Transverse colon (tissue), 4 donors: Measurements from ENCODE around the gene MYO1B. TPM values are rescaled to one million over a fixed set of nuclear protein-coding genes. Genes with fewer than 3 reads are reported as not detected.

Source experiments
- DNase-seq: peaks from one replicate; pipeline ENCODE4 v3.0.0-alpha.2; 2019
- H3K27ac ChIP-seq, 4 donors: fragments of 200-600 bp; sonication (generic); 2 replicates each; pipeline ENCODE4 v1.5.1; 2016 to 2018; ENCODE audit warnings: inconsistent platforms in 4 of 4
- H3K27me3 ChIP-seq: fragments of 200-600 bp; sonication (generic); 2 replicates; pipeline ENCODE4 v1.5.1; 2017; ENCODE audit warnings: inconsistent platforms
- H3K36me3 ChIP-seq, 4 donors: fragments of 200-600 bp; sonication (generic); 2 replicates each; pipeline ENCODE4 v1.5.1; 2017 to 2019; ENCODE audit warnings: inconsistent platforms in 4 of 4
- H3K4me1 ChIP-seq, 4 donors: fragments of 200-600 bp; sonication (generic); 2 replicates each; pipeline ENCODE4 v1.5.1; 2017 to 2020; ENCODE audit warnings: inconsistent platforms in 4 of 4
- H3K4me3 ChIP-seq, 4 donors: fragments of 200-600 bp; sonication (generic); 1 replicate in 1 of 4; 2 replicates in 3 of 4; pipeline versions ENCODE4 v1.5.1 to v1.6.1; 2017 to 2019; ENCODE audit warnings: inconsistent platforms in 4 of 4
- H3K9me3 ChIP-seq, 2 donors: fragments of 200-600 bp; sonication (generic); 2 replicates each; pipeline ENCODE4 v1.5.1; 2017 to 2019; ENCODE audit warnings: inconsistent platforms in 2 of 2
- CTCF ChIP-seq, 5 experiments: fragments of 200-600 bp in 3 of 5; fragments of 450-650 bp in 2 of 5; sonication (generic) in 3 of 5; IDR thresholded peaks; 1 replicate in 2 of 5; 2 replicates in 3 of 5; pipeline ENCODE4 v1.5.1; 2016 to 2017; ENCODE audit warnings: antibody characterized with exemption in 5 of 5, inconsistent platforms in 3 of 5, mild to moderate bottlenecking in 2 of 5, moderate library complexity in 1 of 5
- EP300 ChIP-seq: sonication (generic); formaldehyde crosslinking; IDR thresholded peaks from one replicate; pipeline ENCODE4 v1.6.1; 2017; ENCODE audit warnings: antibody characterized with exemption, low read depth
- POLR2A ChIP-seq: fragments of 450-650 bp; IDR thresholded peaks from one replicate; pipeline ENCODE4 v1.6.1; 2016; ENCODE audit warnings: antibody characterized with exemption, mild to moderate bottlenecking, moderate library complexity
- POLR2AphosphoS5 ChIP-seq, 3 donors: sonication (generic); formaldehyde crosslinking; IDR thresholded peaks; one replicate each; pipeline ENCODE4 v1.6.1; 2016; ENCODE audit warnings: antibody characterized with exemption in 3 of 3
- WGBS, 2 donors: methylation state at CpG; one replicate each; pipeline ENCODE4 v1.1.5; 2018; ENCODE audit warnings: low coverage in 1 of 2; 5-methylcytosine and 5-hydroxymethylcytosine counted together
- in situ Hi-C, 4 donors: fragments of 200-750 bp; cut with MboI; loops; one replicate each; pipeline versions ENCODE4 v1.15.0 to v1.15.1; 2017; ENCODE audit warnings: low sequenced_read_pairs in 3 of 4, low pct_ligation_motif_present in 1 of 4, low pct_unique_long_range_greater_than_20kb in 1 of 4
- intact Hi-C: fragments of 100-400 bp; cut with DNase I; formaldehyde crosslinking; loops from one replicate; pipeline ENCODE4 v1.15.1; 2023; ENCODE audit warnings: low total_unique reads
- total RNA-seq, 4 donors: library from RNA; depleted of rRNA; stranded (reverse); fragments of >200 nt; gene quantifications; one replicate each; pipeline ENCODE4 v1.1.0, GENCODE V29; 2016

The MYO1B gene
- total RNA-seq, 4 donors from 2014 or later: 17.9 to 37.0 (median 35.0) TPM

- no peaks in the 10 kb centered on the region for H3K9me3 ChIP-seq
- no peaks in the 10 kb centered on the region for H3K27me3 ChIP-seq
- no peaks in the 10 kb centered on the region for H3K36me3 ChIP-seq
- no peak overlapping the region for H3K4me3 ChIP-seq
- intact Hi-C loops (no loop called here), in situ Hi-C loops (no loop called here)
- TF ChIP-seq POLR2A (no peak), POLR2AphosphoS5 (IDR thresholded peaks at IDR 0.05) (no peak), EP300 (no peak), CTCF (IDR thresholded peaks at IDR 0.05) (no peak)
- no peak for DNase-seq
- 92 to 100% methylated on average over 2 to 3 of the region's 3 CpGs for WGBS, 2 donors
- no peaks in the 10 kb centered on the region for H3K4me1 ChIP-seq
- no peak overlapping the region for H3K27ac ChIP-seq
Measured at GRCh38 chr2:191351298-191351697, 106.1 kb downstream of the MYO1B start.

GRCh38 chr2:191351921-191352320 is 106.7 kb downstream of the MYO1B start:
- in situ Hi-C loops: no loop called here
- no peaks in the 10 kb centered on the region for H3K27me3 ChIP-seq
- H3K27ac ChIP-seq: no peak overlapping the region
- intact Hi-C loops: no loop called here
- no peaks in the 10 kb centered on the region for H3K4me1 ChIP-seq
- no peak overlapping the region for H3K4me3 ChIP-seq
- H3K9me3 ChIP-seq: no peaks in the 10 kb centered on the region
- no peaks in the 10 kb centered on the region for H3K36me3 ChIP-seq
- TF ChIP-seq EP300: no peak
- no peak for TF ChIP-seq POLR2AphosphoS5 (IDR thresholded peaks at IDR 0.05)
- no peak for TF ChIP-seq POLR2A
- no peak for TF ChIP-seq CTCF (IDR thresholded peaks at IDR 0.05)
- DNase-seq: no peak
- WGBS, 2 donors: 88 to 92% methylated on average over 2 of the region's 2 CpGs

- in situ Hi-C loops: no loop called here
- Histone ChIP-seq H3K9me3 (no peaks in the 10 kb centered on the region), H3K4me3 (no peak overlapping the region), H3K27me3 (no peaks in the 10 kb centered on the region), H3K36me3 (no peaks in the 10 kb centered on the region), H3K4me1 (no peaks in the 10 kb centered on the region), H3K27ac (no peak overlapping the region)
- TF ChIP-seq CTCF (IDR thresholded peaks at IDR 0.05): no peak
- no peak for TF ChIP-seq POLR2AphosphoS5 (IDR thresholded peaks at IDR 0.05)
- no peak for TF ChIP-seq POLR2A
- no peak for TF ChIP-seq EP300
- no peak for DNase-seq
- intact Hi-C loops: no loop called here
- WGBS, 2 donors: 75 to 82% methylated on average over 2 of the region's 2 CpGs
Measured at GRCh38 chr2:191352536-191352935, 107.3 kb downstream of the MYO1B start.

GRCh38 chr2:191355170-191355758 is 110.1 kb downstream of the MYO1B start:
- WGBS, 2 donors: 80 to 95% methylated on average over 1 to 8 of the region's 8 CpGs
- in situ Hi-C loops: no loop called here
- Histone ChIP-seq H3K27ac (no peak overlapping the region), H3K4me1 (no peaks in the 10 kb centered on the region), H3K36me3 (no peaks in the 10 kb centered on the region), H3K9me3 (no peaks in the 10 kb centered on the region), H3K4me3 (no peak overlapping the region), H3K27me3 (no peaks in the 10 kb centered on the region)
- intact Hi-C loops: no loop called here
- no peak for DNase-seq
- TF ChIP-seq POLR2A: no peak
- TF ChIP-seq CTCF (IDR thresholded peaks at IDR 0.05): no peak
- TF ChIP-seq POLR2AphosphoS5 (IDR thresholded peaks at IDR 0.05): no peak
- no peak for TF ChIP-seq EP300
